Caco-2 (cell line): ENCODE data around the gene SCRG1. TPM values are rescaled to one million over a fixed set of nuclear protein-coding genes. Genes with fewer than 3 reads are reported as not detected.

Experiments
- BruUV-seq: library from RNA; stranded (reverse); fragments of 400-500 nt; replicated peaks from 2 replicates; lab custom pipeline; 2021; lab: Mats Ljungman, UMichigan
- CTCF ChIA-PET: fragments of 300-600 bp; sonication (Branson Sonifier 250); formaldehyde crosslinking; loops from one replicate; lab custom pipeline; 2022; ENCODE audit warnings: antibody characterized with exemption; lab: Charles Lee
- POLR2A ChIA-PET: fragments of 300-600 bp; sonication (Branson Sonifier 250); formaldehyde crosslinking; loops from one replicate; lab custom pipeline; 2022; ENCODE audit warnings: antibody characterized with exemption; lab: Charles Lee
- DNase-seq, 2 experiments: peaks; one replicate each; pipeline versions ENCODE4 v3.0.0 to v3.0.0-alpha.2; 2020 to 2022
- H3K27me3 ChIP-seq: replicated peaks from 2 replicates; pipeline ENCODE4 v1.6.0; 2011; ENCODE audit warnings: low read length; ENCODE audit not compliant: control insufficient read depth, insufficient read depth
- H3K36me3 ChIP-seq: 2 replicates; pipeline ENCODE4 v1.5.1; 2011; ENCODE audit warnings: low read length; ENCODE audit not compliant: control insufficient read depth, insufficient read depth
- H3K4me1 ChIP-seq: fragments of 250-450 bp; sonication (Bioruptor Pico); 2 replicates; pipeline ENCODE4 v1.5.1; 2020; ENCODE audit warnings: mild to moderate bottlenecking
- H3K4me3 ChIP-seq: 2 replicates; pipeline ENCODE4 v1.5.1; 2011; ENCODE audit warnings: low read depth, mild to moderate bottlenecking, control low read depth, low read length
- H3K9me3 ChIP-seq: fragments of 250-450 bp; sonication (Bioruptor Pico); 2 replicates; pipeline ENCODE4 v1.5.1; 2020; ENCODE audit warnings: mild to moderate bottlenecking, moderate library complexity
- H3K27ac Mint-ChIP-seq: one replicate; pipeline ENCODE4 v1.8.0; 2022; ENCODE audit warnings: mixed read lengths; ENCODE audit not compliant: unreplicated experiment
- H3K27me3 Mint-ChIP-seq: one replicate; pipeline ENCODE4 v1.8.0; 2022; ENCODE audit warnings: mixed read lengths; ENCODE audit not compliant: insufficient read depth, unreplicated experiment
- H3K36me3 Mint-ChIP-seq: one replicate; pipeline ENCODE4 v1.8.0; 2022; ENCODE audit warnings: mild to moderate bottlenecking, mixed read lengths; ENCODE audit not compliant: insufficient read depth, unreplicated experiment
- H3K4me1 Mint-ChIP-seq: one replicate; pipeline ENCODE4 v1.8.0; 2022; ENCODE audit warnings: low read depth, mixed read lengths; ENCODE audit not compliant: unreplicated experiment
- H3K4me3 Mint-ChIP-seq: one replicate; pipeline ENCODE4 v1.8.0; 2022; ENCODE audit warnings: mild to moderate bottlenecking, moderate library complexity, mixed read lengths; ENCODE audit not compliant: unreplicated experiment
- H3K9me3 Mint-ChIP-seq: one replicate; pipeline ENCODE4 v1.8.0; 2022; ENCODE audit warnings: mixed read lengths; ENCODE audit not compliant: unreplicated experiment
- CTCF ChIP-seq, 2 experiments: fragments of 200-600 bp in 1 of 2; IDR thresholded peaks; 1 replicate in 1 of 2; 2 replicates in 1 of 2; pipeline versions ENCODE4 v1.5.1 to v1.8.0; 2011 to 2022; ENCODE audit warnings: antibody characterized with exemption in 1 of 2, control low read depth in 1 of 2, inconsistent platforms in 1 of 2, low read depth in 1 of 2, low read length in 1 of 2, mild to moderate bottlenecking in 1 of 2, moderate library complexity in 1 of 2; ENCODE audit not compliant: insufficient read depth in 1 of 2, severe bottlenecking in 1 of 2, unreplicated experiment in 1 of 2
- intact Hi-C: fragments of 100-400 bp; cut with micrococcal nuclease; formaldehyde crosslinking; loops from one replicate; pipeline ENCODE4 v1.10.0; 2022; ENCODE audit not compliant: unreplicated experiment
- total RNA-seq: library from RNA; stranded (reverse); gene quantifications from 2 replicates; pipeline ENCODE4 v1.2.3, GENCODE V29; 2022

SCRG1 gene
- total RNA-seq, 1 experiment from 2014 or later = not detected

DNA sequence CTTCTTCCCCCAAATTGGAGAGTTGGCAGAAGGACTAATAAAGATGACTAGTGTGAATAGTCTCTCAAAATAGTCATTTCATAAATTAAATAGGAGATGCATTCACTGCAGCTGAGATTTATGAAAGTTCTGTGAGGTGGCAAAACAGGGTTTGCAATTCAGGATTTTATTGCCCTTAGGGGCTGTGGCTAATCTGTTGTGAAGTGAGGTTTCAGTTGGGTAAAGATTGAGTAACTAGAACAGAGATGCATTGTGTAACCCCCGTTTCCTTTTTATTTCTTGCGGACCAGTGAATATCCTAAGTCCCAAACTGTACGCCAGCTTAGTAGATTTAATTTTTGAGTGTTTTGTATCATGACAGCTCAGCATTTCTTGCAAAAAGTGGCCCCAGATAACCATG lies 16.2 kb upstream of the SCRG1 start:
- POLR2A ChIA-PET = no interaction called here
- Histone ChIP-seq H3K4me3 (no peak overlapping the region), H3K27me3 (no peaks in the 10 kb centered on the region), H3K9me3 (no peaks in the 10 kb centered on the region), H3K4me1 (no peaks in the 10 kb centered on the region), H3K36me3 (no peaks in the 10 kb centered on the region)
- H3K9me3 Mint-ChIP-seq = no peaks in the 10 kb centered on the region
- CTCF ChIA-PET = no interaction called here
- H3K4me3 Mint-ChIP-seq = no peak overlapping the region
- intact Hi-C loops = no loop called here
- no peak for TF ChIP-seq CTCF (IDR thresholded peaks at IDR 0.05; ENCODE audit: insufficient read depth in 1 of 2, low read depth in 1 of 2, low read length in 1 of 2, severe bottlenecking in 1 of 2, unreplicated experiment in 1 of 2)
- no peak for DNase-seq
- no peak overlapping the region for H3K27ac Mint-ChIP-seq
- no peaks in the 10 kb centered on the region for H3K36me3 Mint-ChIP-seq
- no peaks in the 10 kb centered on the region for H3K27me3 Mint-ChIP-seq
- no TSS peak for BruUV-seq
- H3K4me1 Mint-ChIP-seq = no peaks in the 10 kb centered on the region

- no peaks in the 10 kb centered on the region for H3K27me3 Mint-ChIP-seq
- CTCF ChIA-PET = no interaction called here
- no peaks in the 10 kb centered on the region for H3K9me3 Mint-ChIP-seq
- Histone ChIP-seq H3K4me3 (no peak overlapping the region), H3K9me3 (no peaks in the 10 kb centered on the region), H3K27me3 (no peaks in the 10 kb centered on the region), H3K4me1 (no peaks in the 10 kb centered on the region), H3K36me3 (no peaks in the 10 kb centered on the region)
- no TSS peak for BruUV-seq
- no peaks in the 10 kb centered on the region for H3K4me1 Mint-ChIP-seq
- DNase-seq = no peak
- no peak overlapping the region for H3K4me3 Mint-ChIP-seq
- H3K36me3 Mint-ChIP-seq = no peaks in the 10 kb centered on the region
- no peak overlapping the region for H3K27ac Mint-ChIP-seq
- TF ChIP-seq CTCF (IDR thresholded peaks at IDR 0.05; ENCODE audit: insufficient read depth in 1 of 2, low read depth in 1 of 2, low read length in 1 of 2, severe bottlenecking in 1 of 2, unreplicated experiment in 1 of 2) = no peak
- intact Hi-C loops = no loop called here
- POLR2A ChIA-PET = no interaction called here
These were observed 15.5 kb upstream of the SCRG1 start for GRCh38 chr4:173414456-173414855.

GRCh38 chr4:173413036-173413435 lies 14.1 kb upstream of the SCRG1 start:
- ChIA-PET POLR2A (interaction anchor here (0.7 kb wide), 1 partner anchor 29 kb away, joined by 3 read pairs; no protein-coding TSS in a partner anchor), CTCF (interaction anchor here (1.3 kb wide), 1 partner anchor 81 kb away, joined by 5 read pairs; no protein-coding TSS in a partner anchor)
- Histone ChIP-seq H3K4me3 (no peak overlapping the region), H3K4me1 (no peaks in the 10 kb centered on the region), H3K36me3 (no peaks in the 10 kb centered on the region), H3K27me3 (no peaks in the 10 kb centered on the region), H3K9me3 (no peaks in the 10 kb centered on the region)
- Mint-ChIP-seq H3K4me3 (no peak overlapping the region), H3K4me1 (no peaks in the 10 kb centered on the region), H3K9me3 (no peaks in the 10 kb centered on the region), H3K27ac (no peak overlapping the region), H3K27me3 (no peaks in the 10 kb centered on the region), H3K36me3 (no peaks in the 10 kb centered on the region)
- intact Hi-C loops = no loop called here
- DNase-seq = no peak
- no peak for TF ChIP-seq CTCF (IDR thresholded peaks at IDR 0.05; ENCODE audit: insufficient read depth in 1 of 2, low read depth in 1 of 2, low read length in 1 of 2, severe bottlenecking in 1 of 2, unreplicated experiment in 1 of 2)
- no TSS peak for BruUV-seq
